GM23338 (cell line): Measurements from ENCODE around the gene RGS2.

ENCODE experiments used
- CTCF ChIP-seq, 2 experiments: fragments of 200-600 bp in 1 of 2; sonication (generic) in 1 of 2; conservative IDR thresholded peaks; 2 replicates each; pipeline versions ENCODE4 v1.5.1 to v1.6.1; 2016 to 2017; ENCODE audit warnings: antibody characterized with exemption in 2 of 2, low read depth in 2 of 2, mild to moderate bottlenecking in 2 of 2, moderate library complexity in 1 of 2
- EZH2 ChIP-seq: fragments of 200-600 bp; sonication (generic); IDR thresholded peaks from one replicate; pipeline ENCODE4 v1.8.0; 2017; ENCODE audit warnings: antibody characterized with exemption, mild to moderate bottlenecking, low read depth; ENCODE audit not compliant: unreplicated experiment
- EZH2phosphoT487 ChIP-seq: fragments of 200-600 bp; sonication (generic); IDR thresholded peaks from one replicate; pipeline ENCODE4 v1.8.1; 2018; ENCODE audit warnings: antibody characterized with exemption; ENCODE audit not compliant: unreplicated experiment

- no peak for TF ChIP-seq EZH2phosphoT487
- no peak; a peak in 1 of 4 replicates for TF ChIP-seq CTCF (conservative IDR thresholded peaks at IDR 0.05; ENCODE audit: low read depth in 2 of 2)
- TF ChIP-seq EZH2: no peak
These were observed 1.4 kb upstream of the RGS2 start for GRCh38 chr1:192807211-192808162.
